Sigmoid colon (tissue), 4 donors: ENCODE results near the gene GTF2I.

Experiments
- EP300 ChIP-seq, 4 donors: sonication (generic); formaldehyde crosslinking; IDR thresholded peaks; one replicate each; pipeline ENCODE4 v1.6.1; 2017; ENCODE audit warnings: antibody characterized with exemption in 4 of 4
- POLR2A ChIP-seq, 2 donors: fragments of 450-650 bp; IDR thresholded peaks; one replicate each; pipeline ENCODE4 v1.6.1; 2016; ENCODE audit warnings: antibody characterized with exemption in 2 of 2, mild to moderate bottlenecking in 2 of 2, moderate library complexity in 2 of 2
- TF ChIP-seq, protein P1 (sequence below), 4 experiments: fragments of 450-650 bp in 3 of 4; fragments of 200-600 bp in 1 of 4; IDR thresholded peaks; one replicate each; pipeline ENCODE4 v1.5.1; 2016 to 2019; ENCODE audit warnings: antibody characterized with exemption in 4 of 4, mild to moderate bottlenecking in 3 of 4, moderate library complexity in 2 of 4

GRCh38 chr7:74617180-74617744, 40.3 kb upstream of the GTF2I start:
- TF ChIP-seq, protein P1, sequence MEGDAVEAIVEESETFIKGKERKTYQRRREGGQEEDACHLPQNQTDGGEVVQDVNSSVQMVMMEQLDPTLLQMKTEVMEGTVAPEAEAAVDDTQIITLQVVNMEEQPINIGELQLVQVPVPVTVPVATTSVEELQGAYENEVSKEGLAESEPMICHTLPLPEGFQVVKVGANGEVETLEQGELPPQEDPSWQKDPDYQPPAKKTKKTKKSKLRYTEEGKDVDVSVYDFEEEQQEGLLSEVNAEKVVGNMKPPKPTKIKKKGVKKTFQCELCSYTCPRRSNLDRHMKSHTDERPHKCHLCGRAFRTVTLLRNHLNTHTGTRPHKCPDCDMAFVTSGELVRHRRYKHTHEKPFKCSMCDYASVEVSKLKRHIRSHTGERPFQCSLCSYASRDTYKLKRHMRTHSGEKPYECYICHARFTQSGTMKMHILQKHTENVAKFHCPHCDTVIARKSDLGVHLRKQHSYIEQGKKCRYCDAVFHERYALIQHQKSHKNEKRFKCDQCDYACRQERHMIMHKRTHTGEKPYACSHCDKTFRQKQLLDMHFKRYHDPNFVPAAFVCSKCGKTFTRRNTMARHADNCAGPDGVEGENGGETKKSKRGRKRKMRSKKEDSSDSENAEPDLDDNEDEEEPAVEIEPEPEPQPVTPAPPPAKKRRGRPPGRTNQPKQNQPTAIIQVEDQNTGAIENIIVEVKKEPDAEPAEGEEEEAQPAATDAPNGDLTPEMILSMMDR (IDR thresholded peaks at IDR 0.05): no peak
- TF ChIP-seq POLR2A (IDR thresholded peaks at IDR 0.05): no peak
- TF ChIP-seq EP300 (IDR thresholded peaks at IDR 0.05): no peak
